Progenitor cell of endocrine pancreas (in vitro differentiated cells): ENCODE results near the gene PKM. TPM values are rescaled to one million over a fixed set of nuclear protein-coding genes. Genes with fewer than 3 reads are reported as not detected.

ENCODE experiments used
- DNase-seq: peaks from one replicate; pipeline ENCODE4 v3.0.0; 2021; ENCODE audit warnings: low spot score; ENCODE audit not compliant: unreplicated experiment
- H3K27ac Mint-ChIP-seq: 2 replicates; pipeline ENCODE4 v1.8.0; 2021; ENCODE audit warnings: mild to moderate bottlenecking, moderate library complexity, mixed read lengths
- H3K27me3 Mint-ChIP-seq: 2 replicates; pipeline ENCODE4 v1.8.0; 2021; ENCODE audit warnings: mixed read lengths
- H3K36me3 Mint-ChIP-seq: 2 replicates; pipeline ENCODE4 v1.8.0; 2022; ENCODE audit warnings: mixed read lengths; ENCODE audit not compliant: insufficient read depth
- H3K4me1 Mint-ChIP-seq: 2 replicates; pipeline ENCODE4 v1.8.0; 2021; ENCODE audit warnings: low read depth, mixed read lengths
- H3K4me3 Mint-ChIP-seq: 2 replicates; pipeline ENCODE4 v1.8.0; 2021; ENCODE audit warnings: low read depth, mild to moderate bottlenecking, moderate library complexity, mixed read lengths
- H3K9me3 Mint-ChIP-seq: 2 replicates; pipeline ENCODE4 v1.8.0; 2021; ENCODE audit warnings: low read depth, mixed read lengths
- CTCF ChIP-seq: fragments of 200-600 bp; sonication (generic); IDR thresholded peaks from one replicate; pipeline ENCODE4 v1.5.0; 2021; ENCODE audit warnings: antibody characterized with exemption, mild to moderate bottlenecking; ENCODE audit not compliant: unreplicated experiment
- total RNA-seq: library from RNA; stranded (reverse); gene quantifications from 2 replicates; pipeline ENCODE4 v1.2.1, GENCODE V29; 2021

The PKM gene
- total RNA-seq, 1 donor from 2014 or later: 525 TPM

- no peaks in the 10 kb centered on the region for H3K9me3 Mint-ChIP-seq
- no peaks in the 10 kb centered on the region for H3K36me3 Mint-ChIP-seq
- peaks cover 5% of the 10 kb centered on the region for H3K4me1 Mint-ChIP-seq
- H3K4me3 Mint-ChIP-seq: no peak overlapping the region
- H3K27ac Mint-ChIP-seq: no peak overlapping the region
- DNase-seq: no peak
- no peak for TF ChIP-seq CTCF
- peaks cover 43% of the 10 kb centered on the region for H3K27me3 Mint-ChIP-seq
These were observed 38.6 kb downstream of the PKM start for GRCh38 chr15:72192416-72192815.

- Mint-ChIP-seq H3K9me3 (no peaks in the 10 kb centered on the region), H3K4me3 (no peak overlapping the region), H3K27me3 (peaks cover 27% of the 10 kb centered on the region), H3K36me3 (no peaks in the 10 kb centered on the region), H3K4me1 (peaks cover 6% of the 10 kb centered on the region), H3K27ac (no peak overlapping the region)
- DNase-seq: no peak
- no peak for TF ChIP-seq CTCF
These were observed 41.6 kb downstream of the PKM start for GRCh38 chr15:72189250-72189902.

- no peak for TF ChIP-seq CTCF
- peak overlapping the region; percentile 4 for H3K27ac Mint-ChIP-seq
- no peaks in the 10 kb centered on the region for H3K36me3 Mint-ChIP-seq
- H3K27me3 Mint-ChIP-seq: peaks cover 31% of the 10 kb centered on the region
- peaks cover 6% of the 10 kb centered on the region for H3K4me1 Mint-ChIP-seq
- peak overlapping the region; percentile 52 for H3K4me3 Mint-ChIP-seq
- H3K9me3 Mint-ChIP-seq: no peaks in the 10 kb centered on the region
- peak; percentile 61 for DNase-seq
These were observed 46.7 kb downstream of the PKM start for GRCh38 chr15:72184165-72184811.

- peaks cover 31% of the 10 kb centered on the region for H3K27me3 Mint-ChIP-seq
- H3K4me1 Mint-ChIP-seq: peaks cover 6% of the 10 kb centered on the region
- no peaks in the 10 kb centered on the region for H3K9me3 Mint-ChIP-seq
- H3K36me3 Mint-ChIP-seq: no peaks in the 10 kb centered on the region
- peak overlapping the region; percentile 52 for H3K4me3 Mint-ChIP-seq
- H3K27ac Mint-ChIP-seq: no peak overlapping the region
- no peak for DNase-seq
- no peak for TF ChIP-seq CTCF
These were observed 47.2 kb downstream of the PKM start for GRCh38 chr15:72183781-72184164.

- no peak for TF ChIP-seq CTCF
- H3K27ac Mint-ChIP-seq: no peak overlapping the region
- no peak for DNase-seq
- no peaks in the 10 kb centered on the region for H3K9me3 Mint-ChIP-seq
- peaks cover 6% of the 10 kb centered on the region for H3K4me1 Mint-ChIP-seq
- peaks cover 31% of the 10 kb centered on the region for H3K27me3 Mint-ChIP-seq
- no peak overlapping the region for H3K4me3 Mint-ChIP-seq
- no peaks in the 10 kb centered on the region for H3K36me3 Mint-ChIP-seq
These were observed 48.3 kb downstream of the PKM start for GRCh38 chr15:72182673-72183072.
